OCI-LY3 (cell line): Measurements from ENCODE around the gene MAP4K3.
A peak's percentile ranks its signal among the peaks of the same experiment; 100 is the strongest.

Experiments used
- H2AFZ ChIP-seq: fragments of 200-600, 300-600 bp; shearing (Covaris generic); 2 replicates; pipeline ENCODE4 v1.6.0; 2014; ENCODE audit warnings: antibody characterized with exemption, low read depth, low read length
- H3K27ac ChIP-seq: fragments of 200-600, 300-600 bp; sonication (generic); 2 replicates; pipeline ENCODE4 v1.5.1; 2014; ENCODE audit warnings: mild to moderate bottlenecking, low read length, moderate library complexity, mixed read lengths
- H3K27me3 ChIP-seq: fragments of 200-600, 300-600 bp; sonication (generic); 2 replicates; pipeline ENCODE4 v1.6.1; 2014; ENCODE audit warnings: low read depth, low read length, mixed read lengths
- H3K36me3 ChIP-seq: fragments of 200-600, 300-600 bp; sonication (generic); replicated peaks from 2 replicates; pipeline ENCODE3; 2014; ENCODE audit warnings: low read depth, low read length, mixed read lengths
- H3K4me1 ChIP-seq: fragments of 300-600, 200-600 bp; sonication (generic); 2 replicates; pipeline ENCODE4 v1.6.1; 2014; ENCODE audit warnings: low read length, mixed read lengths
- H3K4me2 ChIP-seq: fragments of 200-600, 300-600 bp; sonication (generic); 2 replicates; pipeline ENCODE4 v1.6.1; 2014; ENCODE audit warnings: low read length, mixed read lengths
- H3K4me3 ChIP-seq: fragments of 300-600, 200-600 bp; sonication (generic); 2 replicates; pipeline ENCODE4 v1.5.1; 2014; ENCODE audit warnings: antibody characterized with exemption, mild to moderate bottlenecking, low read length, moderate library complexity
- H3K79me2 ChIP-seq: fragments of 300-600, 200-600 bp; shearing (Covaris generic); 2 replicates; pipeline ENCODE4 v1.6.1; 2014; ENCODE audit warnings: mild to moderate bottlenecking, low read length, mixed read lengths
- H3K9ac ChIP-seq: fragments of 300-600, 200-600 bp; shearing (Covaris generic); 2 replicates; pipeline ENCODE4 v1.6.0; 2014; ENCODE audit warnings: mild to moderate bottlenecking, low read length, moderate library complexity
- H3K9me3 ChIP-seq: fragments of 200-600, 300-600 bp; shearing (Covaris generic); 2 replicates; pipeline ENCODE4 v1.6.1; 2014; ENCODE audit warnings: low read length, mixed read lengths; ENCODE audit not compliant: insufficient read depth
- H4K20me1 ChIP-seq: fragments of 200-600, 300-600 bp; sonication (generic); 2 replicates; pipeline ENCODE4 v1.6.1; 2016; ENCODE audit warnings: low read length, mixed read lengths; ENCODE audit not compliant: insufficient read depth
- EZH2phosphoT487 ChIP-seq: fragments of 200-600 bp; shearing (Covaris generic); IDR thresholded peaks from 2 replicates; pipeline ENCODE4 v1.6.1; 2018; ENCODE audit warnings: antibody characterized with exemption, mixed run types, low read depth
- TF ChIP-seq, protein P1 (sequence below): fragments of 200-600, 300-600 bp; sonication (generic); IDR thresholded peaks from 2 replicates; pipeline ENCODE4 v1.5.1; 2014; ENCODE audit warnings: antibody characterized with exemption, low read length, low read depth

The MAP4K3 gene

DNA sequence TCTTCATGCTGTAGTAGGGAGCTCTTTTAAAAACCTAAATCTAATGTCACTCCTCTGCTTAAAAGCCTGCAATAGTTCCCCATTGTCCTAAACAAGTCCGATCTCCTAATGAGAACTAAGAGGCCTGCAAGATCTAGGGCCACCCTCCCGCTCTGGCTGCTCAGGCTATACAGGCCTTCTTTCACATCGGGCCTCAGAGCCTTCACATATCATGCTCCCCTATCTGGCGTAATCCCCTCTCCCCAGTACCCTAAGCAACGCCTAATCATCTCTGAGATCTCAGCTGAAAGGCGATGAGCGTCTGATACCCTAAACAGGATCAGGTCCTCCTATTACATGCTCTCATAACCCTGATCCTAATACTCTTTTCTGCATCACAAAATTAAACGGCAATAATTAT lies 1.9 kb downstream of the MAP4K3 start:
- peak overlapping the region; percentile 85; the same call in 1 of the 2 replicates for H3K4me3 ChIP-seq
- no peak overlapping the region for H3K27ac ChIP-seq
- H3K79me2 ChIP-seq = peaks cover 8% of the 10 kb centered on the region; the same call in 1 of the 2 replicates
- no peaks in the 10 kb centered on the region for H3K9me3 ChIP-seq
- H4K20me1 ChIP-seq = no peaks in the 10 kb centered on the region
- H3K4me2 ChIP-seq = peak overlapping the region; percentile 96
- no peaks in the 10 kb centered on the region for H3K27me3 ChIP-seq
- no peaks in the 10 kb centered on the region for H3K36me3 ChIP-seq
- peaks cover 11% of the 10 kb centered on the region for H3K4me1 ChIP-seq
- no peak overlapping the region for H2AFZ ChIP-seq
- TF ChIP-seq, protein P1, sequence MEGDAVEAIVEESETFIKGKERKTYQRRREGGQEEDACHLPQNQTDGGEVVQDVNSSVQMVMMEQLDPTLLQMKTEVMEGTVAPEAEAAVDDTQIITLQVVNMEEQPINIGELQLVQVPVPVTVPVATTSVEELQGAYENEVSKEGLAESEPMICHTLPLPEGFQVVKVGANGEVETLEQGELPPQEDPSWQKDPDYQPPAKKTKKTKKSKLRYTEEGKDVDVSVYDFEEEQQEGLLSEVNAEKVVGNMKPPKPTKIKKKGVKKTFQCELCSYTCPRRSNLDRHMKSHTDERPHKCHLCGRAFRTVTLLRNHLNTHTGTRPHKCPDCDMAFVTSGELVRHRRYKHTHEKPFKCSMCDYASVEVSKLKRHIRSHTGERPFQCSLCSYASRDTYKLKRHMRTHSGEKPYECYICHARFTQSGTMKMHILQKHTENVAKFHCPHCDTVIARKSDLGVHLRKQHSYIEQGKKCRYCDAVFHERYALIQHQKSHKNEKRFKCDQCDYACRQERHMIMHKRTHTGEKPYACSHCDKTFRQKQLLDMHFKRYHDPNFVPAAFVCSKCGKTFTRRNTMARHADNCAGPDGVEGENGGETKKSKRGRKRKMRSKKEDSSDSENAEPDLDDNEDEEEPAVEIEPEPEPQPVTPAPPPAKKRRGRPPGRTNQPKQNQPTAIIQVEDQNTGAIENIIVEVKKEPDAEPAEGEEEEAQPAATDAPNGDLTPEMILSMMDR = no peak
- TF ChIP-seq EZH2phosphoT487 = no peak
- no peak overlapping the region for H3K9ac ChIP-seq

DNA sequence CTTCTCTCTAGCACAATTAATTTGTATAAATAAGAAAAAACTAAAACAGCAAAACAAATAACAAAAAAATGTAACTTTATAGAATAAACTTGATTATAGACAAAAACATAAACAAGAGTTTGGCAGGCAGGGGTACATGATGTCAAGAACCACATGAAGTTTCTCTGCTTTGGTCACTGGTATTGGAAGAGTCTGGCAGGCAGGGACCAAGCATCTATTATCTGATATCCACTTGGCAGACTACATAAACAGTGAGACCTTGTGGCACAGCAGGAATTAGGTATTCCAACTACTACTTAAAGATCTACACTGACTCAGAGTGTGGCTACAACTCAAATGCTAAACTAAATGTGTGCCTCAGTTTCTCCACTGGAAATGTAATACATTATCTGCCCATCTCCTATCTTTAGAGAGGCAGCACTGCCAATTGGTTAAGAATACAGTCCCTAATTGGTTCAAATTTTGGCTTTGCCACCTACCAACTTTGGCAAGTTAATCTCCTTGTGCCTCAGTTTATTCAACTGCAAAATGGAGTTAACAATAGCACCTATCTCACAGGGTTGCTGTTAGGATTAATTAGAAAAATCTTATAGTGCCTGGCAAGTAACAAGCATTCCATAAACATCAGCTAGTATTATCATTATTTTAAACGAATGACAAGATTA lies 2.7 kb downstream of the MAP4K3 start:
- H3K4me3 ChIP-seq = no peak overlapping the region
- H3K36me3 ChIP-seq = no peaks in the 10 kb centered on the region
- H3K9me3 ChIP-seq = no peaks in the 10 kb centered on the region
- peaks cover 11% of the 10 kb centered on the region for H3K4me1 ChIP-seq
- H3K79me2 ChIP-seq = peaks cover 8% of the 10 kb centered on the region; the same call in 1 of the 2 replicates
- H2AFZ ChIP-seq = no peak overlapping the region
- H3K9ac ChIP-seq = no peak overlapping the region
- H3K4me2 ChIP-seq = no peak overlapping the region
- no peak overlapping the region for H3K27ac ChIP-seq
- no peaks in the 10 kb centered on the region for H3K27me3 ChIP-seq
- TF ChIP-seq, protein P1 = no peak
- TF ChIP-seq EZH2phosphoT487 = no peak
- no peaks in the 10 kb centered on the region for H4K20me1 ChIP-seq

DNA sequence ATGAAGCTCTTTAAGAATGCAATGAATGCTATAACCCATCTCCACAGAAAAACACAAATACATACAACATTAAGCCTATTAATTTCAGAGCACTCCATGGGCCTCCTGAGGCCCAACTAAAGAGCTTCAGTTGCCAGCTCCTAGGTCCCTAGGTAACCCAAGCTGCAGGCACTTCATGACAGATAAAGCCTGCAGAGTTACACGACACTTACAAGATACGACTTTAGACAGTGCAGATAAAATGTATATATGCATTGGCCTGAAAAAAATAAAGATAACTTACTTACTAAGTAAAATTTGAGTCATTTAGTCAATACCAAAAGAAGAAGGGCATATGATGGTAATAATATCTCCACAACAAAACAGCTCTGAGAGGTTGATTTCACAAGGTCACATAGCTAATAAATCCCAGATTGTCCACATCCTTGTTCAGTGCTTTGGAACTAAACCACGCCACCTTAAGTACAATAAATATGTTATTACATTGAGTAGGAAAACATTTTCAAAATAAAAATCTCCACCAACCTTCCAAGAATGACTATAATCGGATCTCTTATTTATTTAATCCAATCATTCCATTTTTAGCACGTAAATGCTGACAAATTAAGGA lies 3.4 kb downstream of the MAP4K3 start:
- H3K27me3 ChIP-seq = no peaks in the 10 kb centered on the region
- no peak for TF ChIP-seq EZH2phosphoT487
- TF ChIP-seq, protein P1 = no peak
- no peak overlapping the region for H3K4me2 ChIP-seq
- no peak overlapping the region for H3K4me3 ChIP-seq
- no peak overlapping the region for H3K27ac ChIP-seq
- no peaks in the 10 kb centered on the region for H3K9me3 ChIP-seq
- peaks cover 8% of the 10 kb centered on the region; the same call in 1 of the 2 replicates for H3K79me2 ChIP-seq
- H2AFZ ChIP-seq = no peak overlapping the region
- peaks cover 11% of the 10 kb centered on the region for H3K4me1 ChIP-seq
- no peaks in the 10 kb centered on the region for H3K36me3 ChIP-seq
- H3K9ac ChIP-seq = no peak overlapping the region
- no peaks in the 10 kb centered on the region for H4K20me1 ChIP-seq

DNA sequence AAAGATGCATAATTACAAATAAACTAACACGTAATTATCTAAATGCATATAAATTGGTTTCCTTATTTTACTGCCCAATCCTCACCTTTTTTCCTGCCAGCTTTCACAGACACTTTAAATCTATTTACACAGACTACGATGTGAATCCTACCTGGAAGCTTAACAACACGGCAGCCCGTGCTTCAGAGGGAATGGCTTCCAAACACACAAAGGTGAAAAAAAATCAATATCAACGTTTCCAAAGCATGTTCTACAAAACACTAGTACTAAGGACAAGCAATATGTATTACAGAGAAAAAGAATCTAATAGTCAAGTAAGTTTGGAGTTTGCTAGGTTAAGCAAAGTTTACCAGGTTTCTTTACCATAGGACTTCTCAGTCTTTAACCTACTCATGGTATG lies 4.4 kb downstream of the MAP4K3 start:
- no peak for TF ChIP-seq EZH2phosphoT487
- TF ChIP-seq, protein P1 = no peak
- Histone ChIP-seq H3K4me1 (peaks cover 11% of the 10 kb centered on the region), H3K4me3 (no peak overlapping the region)

More for the DNA sequence above, 4.4 kb downstream of the MAP4K3 start:
- no peaks in the 10 kb centered on the region for H4K20me1 ChIP-seq
- no peak overlapping the region for H2AFZ ChIP-seq
- H3K36me3 ChIP-seq = no peaks in the 10 kb centered on the region
- no peaks in the 10 kb centered on the region for H3K27me3 ChIP-seq
- H3K9ac ChIP-seq = no peak overlapping the region
- no peak overlapping the region for H3K4me2 ChIP-seq
- H3K79me2 ChIP-seq = peaks cover 8% of the 10 kb centered on the region; the same call in 1 of the 2 replicates
- no peak overlapping the region for H3K27ac ChIP-seq
- no peaks in the 10 kb centered on the region for H3K9me3 ChIP-seq
